Panc1 (cell line): Measurements from ENCODE around the gene DAB2IP. TPM values are rescaled to one million over a fixed set of nuclear protein-coding genes. Genes with fewer than 3 reads are reported as not detected.

ENCODE experiments used
- ATAC-seq: fragments of 200-7000 bp; cut with Tn5 transposase; 2 replicates; pipeline ENCODE4 v1.9.1; 2020; ENCODE audit warnings: mild to moderate bottlenecking, moderate library complexity
- BruUV-seq: library from RNA; stranded (reverse); fragments of 400-500 nt; replicated peaks from 2 replicates; lab custom pipeline; 2021; lab: Mats Ljungman, UMichigan
- CTCF ChIA-PET: fragments of 300-600 bp; sonication (Branson Sonifier 250); formaldehyde crosslinking; loops from one replicate; lab custom pipeline; 2022; ENCODE audit warnings: antibody characterized with exemption; lab: Charles Lee
- POLR2A ChIA-PET: fragments of 300-600 bp; sonication (Branson Sonifier 250); formaldehyde crosslinking; loops from one replicate; lab custom pipeline; 2022; ENCODE audit warnings: antibody characterized with exemption; lab: Charles Lee
- DNase-seq: peaks from one replicate; pipeline ENCODE4 v3.0.0-alpha.2; 2010; ENCODE audit warnings: low read depth, low spot score
- H3K27ac ChIP-seq: 2 replicates; pipeline ENCODE4 v1.5.1; 2011; ENCODE audit warnings: mild to moderate bottlenecking, low read length, inconsistent platforms
- H3K27me3 ChIP-seq: fragments of 200-500 bp; sonication (Bioruptor generic); 2 replicates; pipeline ENCODE4 v1.6.0; 2014; ENCODE audit warnings: low read length, inconsistent platforms; ENCODE audit not compliant: control insufficient read depth, insufficient read depth
- H3K36me3 ChIP-seq: fragments of 200-500 bp; sonication (Bioruptor generic); 2 replicates; pipeline ENCODE4 v1.5.1; 2014; ENCODE audit warnings: inconsistent platforms, mild to moderate bottlenecking, low read length, moderate library complexity; ENCODE audit not compliant: control insufficient read depth, insufficient read depth
- H3K4me1 ChIP-seq: 2 replicates; pipeline ENCODE4 v1.5.1; 2011; ENCODE audit warnings: inconsistent platforms, mild to moderate bottlenecking, low read length, moderate library complexity; ENCODE audit not compliant: control insufficient read depth, insufficient read depth
- H3K4me3 ChIP-seq, 2 experiments: 2 replicates each; pipeline ENCODE4 v1.5.1; 2011 to 2012; ENCODE audit warnings: low read depth in 2 of 2, low read length in 2 of 2, mild to moderate bottlenecking in 2 of 2, inconsistent platforms in 1 of 2, moderate library complexity in 1 of 2
- H3K9me3 ChIP-seq: fragments of 200-500 bp; sonication (Bioruptor generic); 2 replicates; pipeline ENCODE4 v1.5.1; 2014; ENCODE audit warnings: low read depth, mild to moderate bottlenecking, inconsistent platforms, low read length, moderate library complexity; ENCODE audit not compliant: control insufficient read depth, insufficient read depth
- POLR2AphosphoS5 ChIP-seq: IDR thresholded peaks from 2 replicates; pipeline ENCODE4 v1.6.1; 2012; ENCODE audit warnings: mild to moderate bottlenecking, low read depth, low read length, moderate library complexity
- REST ChIP-seq, 2 experiments: IDR thresholded peaks; 2 replicates each; pipeline ENCODE4 v1.6.1; 2011 to 2012; ENCODE audit warnings: low read depth in 2 of 2, control low read depth in 1 of 2, low read length in 1 of 2, mild to moderate bottlenecking in 1 of 2, moderate library complexity in 1 of 2; ENCODE audit not compliant: insufficient read depth in 1 of 2
- SIN3A ChIP-seq: IDR thresholded peaks from 2 replicates; pipeline ENCODE4 v1.6.1; 2012; ENCODE audit warnings: low read depth, mild to moderate bottlenecking, low read length, moderate library complexity, borderline replicate concordance; ENCODE audit not compliant: insufficient read depth
- TCF7L2 ChIP-seq: IDR thresholded peaks from 2 replicates; pipeline ENCODE4 v1.6.1; 2011; ENCODE audit warnings: mild to moderate bottlenecking, low read depth, low read length, inconsistent platforms
- in situ Hi-C: cut with HindIII; loops from 2 replicates; pipeline ENCODE4 v1.10.0; 2016; ENCODE audit warnings: low sequenced_read_pairs, low pct_unique_long_range_greater_than_20kb
- intact Hi-C: fragments of 100-400 bp; cut with micrococcal nuclease; formaldehyde crosslinking; loops from one replicate; pipeline ENCODE4 v1.10.0; 2022; ENCODE audit not compliant: unreplicated experiment
- total RNA-seq: library from RNA; stranded (reverse); gene quantifications from one replicate; pipeline ENCODE4 v1.2.1, GENCODE V29; 2021; ENCODE audit not compliant: unreplicated experiment
- TF ChIP-seq, protein P1 (sequence below): fragments of 450-650 bp; IDR thresholded peaks from 2 replicates; pipeline ENCODE4 v1.5.1; 2017; ENCODE audit warnings: mild to moderate bottlenecking

Gene DAB2IP
- total RNA-seq, 1 experiment from 2014 or later = 18.4 TPM

DNA sequence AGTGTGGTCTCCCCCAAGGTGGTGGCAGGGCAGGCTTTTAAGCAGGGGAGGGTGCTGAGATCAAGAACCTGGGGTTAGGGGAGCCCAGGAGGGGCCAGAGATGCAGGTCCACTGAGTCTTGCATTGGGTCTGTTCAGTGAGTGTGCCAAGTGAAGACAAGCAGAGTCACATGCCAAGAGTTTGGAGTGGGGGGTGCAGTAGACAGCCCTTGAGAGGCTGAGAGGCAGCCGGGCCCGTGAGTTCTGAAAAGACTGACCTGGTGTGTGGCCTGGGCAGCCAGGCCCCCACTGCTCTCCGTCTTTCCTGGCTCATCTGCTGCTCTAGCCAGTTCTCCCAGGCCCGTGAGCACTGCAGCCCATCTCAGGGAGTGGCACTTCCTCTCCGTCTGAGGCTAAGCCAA, 120.0 kb downstream of the DAB2IP start:
- BruUV-seq = no TSS peak
- ATAC-seq (no peak), DNase-seq (no peak)
- H3K4me1 ChIP-seq = no peaks in the 10 kb centered on the region
- POLR2A ChIA-PET = no interaction called here
- in situ Hi-C loops (no loop called here), intact Hi-C loops (no loop called here)
- TF ChIP-seq POLR2AphosphoS5 (no peak), SIN3A (no peak), TCF7L2 (no peak), REST (IDR thresholded peaks at IDR 0.05; ENCODE audit: insufficient read depth in 1 of 2, low read depth in 2 of 2, low read length in 1 of 2) (no peak)
- TF ChIP-seq, protein P1, sequence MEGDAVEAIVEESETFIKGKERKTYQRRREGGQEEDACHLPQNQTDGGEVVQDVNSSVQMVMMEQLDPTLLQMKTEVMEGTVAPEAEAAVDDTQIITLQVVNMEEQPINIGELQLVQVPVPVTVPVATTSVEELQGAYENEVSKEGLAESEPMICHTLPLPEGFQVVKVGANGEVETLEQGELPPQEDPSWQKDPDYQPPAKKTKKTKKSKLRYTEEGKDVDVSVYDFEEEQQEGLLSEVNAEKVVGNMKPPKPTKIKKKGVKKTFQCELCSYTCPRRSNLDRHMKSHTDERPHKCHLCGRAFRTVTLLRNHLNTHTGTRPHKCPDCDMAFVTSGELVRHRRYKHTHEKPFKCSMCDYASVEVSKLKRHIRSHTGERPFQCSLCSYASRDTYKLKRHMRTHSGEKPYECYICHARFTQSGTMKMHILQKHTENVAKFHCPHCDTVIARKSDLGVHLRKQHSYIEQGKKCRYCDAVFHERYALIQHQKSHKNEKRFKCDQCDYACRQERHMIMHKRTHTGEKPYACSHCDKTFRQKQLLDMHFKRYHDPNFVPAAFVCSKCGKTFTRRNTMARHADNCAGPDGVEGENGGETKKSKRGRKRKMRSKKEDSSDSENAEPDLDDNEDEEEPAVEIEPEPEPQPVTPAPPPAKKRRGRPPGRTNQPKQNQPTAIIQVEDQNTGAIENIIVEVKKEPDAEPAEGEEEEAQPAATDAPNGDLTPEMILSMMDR = no peak
- CTCF ChIA-PET = no interaction called here
- no peaks in the 10 kb centered on the region for H3K9me3 ChIP-seq
- no peak overlapping the region for H3K4me3 ChIP-seq
- no peaks in the 10 kb centered on the region for H3K36me3 ChIP-seq
- H3K27me3 ChIP-seq = no peaks in the 10 kb centered on the region
- H3K27ac ChIP-seq = no peak overlapping the region

DNA sequence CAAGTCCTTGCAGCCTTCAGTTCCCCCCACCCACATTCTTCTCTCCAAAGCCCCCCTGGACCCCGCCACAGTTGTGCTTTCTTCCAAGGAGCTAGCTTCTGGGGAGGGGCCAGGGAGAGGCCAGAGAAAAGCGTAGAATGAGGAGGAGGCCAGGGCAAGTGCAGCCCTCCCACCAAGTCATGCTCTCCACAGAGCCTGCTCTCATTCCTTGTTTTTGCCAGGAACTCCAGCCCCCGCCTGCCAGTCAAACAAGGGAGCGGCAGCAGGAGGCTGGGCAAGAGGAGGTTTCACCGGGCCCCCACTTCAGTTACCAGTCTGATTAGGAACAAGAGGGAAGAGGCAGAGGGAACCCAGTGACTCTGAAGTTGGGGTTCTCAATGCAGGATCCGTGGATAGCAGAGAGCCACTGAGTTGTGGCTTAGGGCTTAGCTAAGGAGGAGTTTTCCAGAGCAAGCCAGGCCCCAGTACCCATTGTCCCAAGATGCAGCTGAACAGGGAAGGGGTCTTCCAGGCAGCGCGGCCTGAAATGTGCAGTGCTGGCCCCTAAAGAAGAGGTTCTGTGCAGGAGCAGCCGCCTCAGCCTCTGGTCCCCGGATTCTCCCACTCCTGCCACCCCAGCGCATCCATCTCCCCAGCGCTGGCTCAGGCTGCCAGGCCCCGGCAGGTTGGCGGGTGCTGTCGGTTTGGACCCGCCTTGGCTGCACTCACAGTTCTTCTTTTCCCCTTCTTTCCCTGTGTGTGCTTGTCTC, 120.6 kb downstream of the DAB2IP start:
- Histone ChIP-seq H3K9me3 (no peaks in the 10 kb centered on the region), H3K4me1 (no peaks in the 10 kb centered on the region), H3K27me3 (no peaks in the 10 kb centered on the region), H3K36me3 (no peaks in the 10 kb centered on the region), H3K4me3 (no peak overlapping the region), H3K27ac (no peak overlapping the region)
- BruUV-seq = no TSS peak
- DNase-seq (no peak), ATAC-seq (no peak)
- TF ChIP-seq TCF7L2 = no peak
- TF ChIP-seq SIN3A = no peak
- TF ChIP-seq REST (IDR thresholded peaks at IDR 0.05; ENCODE audit: insufficient read depth in 1 of 2, low read depth in 2 of 2, low read length in 1 of 2) = no peak
- TF ChIP-seq, protein P1 = no peak
- no peak for TF ChIP-seq POLR2AphosphoS5
- ChIA-PET CTCF (interaction anchor here (0.6 kb wide), 1 partner anchor 475 kb away, joined by 4 read pairs; no protein-coding TSS in a partner anchor), POLR2A (no interaction called here)
- intact Hi-C loops (no loop called here), in situ Hi-C loops (no loop called here)
